HG03025 (cell line): ENCODE results near the gene AKNA.
"Not testable (repeated sequence)": the region's sequence is repeated elsewhere in the genome, so short reads cannot be mapped to it uniquely, and the experiment has no call there.

Source experiments
- ATAC-seq: cut with Tn5 transposase; IDR thresholded peaks from one replicate; pipeline ENCODE4 v1.9.1; 2021; ENCODE audit warnings: mild to moderate bottlenecking, moderate library complexity; ENCODE audit not compliant: unreplicated experiment, low FRiP score

The AKNA gene

GRCh38 chr9:114328357-114328820 is 59.4 kb downstream of the AKNA start:
- ATAC-seq: not testable (repeated sequence)

- no peak for ATAC-seq
Measured at GRCh38 chr9:114327749-114328148, 60.0 kb downstream of the AKNA start.

- ATAC-seq: not testable (repeated sequence)
Measured at GRCh38 chr9:114325684-114326254, 62.0 kb downstream of the AKNA start.

GRCh38 chr9:114324965-114325364 is 62.8 kb downstream of the AKNA start:
- not testable (repeated sequence) for ATAC-seq

GRCh38 chr9:114324492-114324891 is 63.3 kb downstream of the AKNA start:
- no peak for ATAC-seq

GRCh38 chr9:114323849-114324248 is 63.9 kb downstream of the AKNA start:
- ATAC-seq: not testable (repeated sequence)

- not testable (repeated sequence) for ATAC-seq
Measured at GRCh38 chr9:114322831-114323531, 64.8 kb downstream of the AKNA start, which contains the start of gene ORM1. TSS of gene ORM1 (plus strand) at chr9:114323098. CDS start at chr9:114323134, 36 bp downstream.

GRCh38 chr9:114322160-114322818 is 65.5 kb downstream of the AKNA start:
- not testable (repeated sequence) for ATAC-seq

- ATAC-seq: no peak
Measured at GRCh38 chr9:114321759-114322158, 66.0 kb downstream of the AKNA start.

GRCh38 chr9:114320710-114321109 is 67.1 kb downstream of the AKNA start:
- ATAC-seq: not testable (repeated sequence)

- ATAC-seq: no peak
Measured at GRCh38 chr9:114319147-114319546, 68.6 kb downstream of the AKNA start.

GRCh38 chr9:114318416-114318815 is 69.4 kb downstream of the AKNA start:
- ATAC-seq: no peak

- no peak for ATAC-seq
Measured at GRCh38 chr9:114317665-114318357, 70.0 kb downstream of the AKNA start.

GRCh38 chr9:114316605-114317230 is 71.1 kb downstream of the AKNA start:
- no peak for ATAC-seq

- no peak for ATAC-seq
Measured at GRCh38 chr9:114315723-114316363, 71.9 kb downstream of the AKNA start.

GRCh38 chr9:114314881-114315722 is 72.7 kb downstream of the AKNA start:
- no peak for ATAC-seq

GRCh38 chr9:114314256-114314867 is 73.4 kb downstream of the AKNA start:
- no peak for ATAC-seq

- ATAC-seq: no peak
Measured at GRCh38 chr9:114313186-114313585, 74.6 kb downstream of the AKNA start.

- ATAC-seq: no peak
Measured at GRCh38 chr9:114312513-114312875, 75.3 kb downstream of the AKNA start.
